GM23338 (cell line): ENCODE data around the gene SCGN. TPM values are rescaled to one million over a fixed set of nuclear protein-coding genes. Genes with fewer than 3 reads are reported as not detected.

ENCODE experiments used
- ATAC-seq: fragments of 200-7000 bp; cut with Tn5 transposase; 3 replicates; pipeline ENCODE4 v1.9.1; 2020
- DNase-seq: peaks from one replicate; pipeline ENCODE4 v3.0.0-alpha.2; 2015; ENCODE audit warnings: low spot score
- H2AFZ ChIP-seq: fragments of 200-600 bp; sonication (generic); 2 replicates; pipeline ENCODE4 v1.8.0; 2016; ENCODE audit warnings: antibody characterized with exemption, mild to moderate bottlenecking, moderate library complexity
- H3F3A ChIP-seq: fragments of 200-600 bp; sonication (generic); replicated peaks from 2 replicates; pipeline ENCODE4 v1.8.0; 2017; ENCODE audit warnings: antibody characterized with exemption, mixed run types, low read depth
- H3K27ac ChIP-seq: fragments of 200-600 bp; sonication (generic); 2 replicates; pipeline ENCODE4 v1.6.1; 2016; ENCODE audit warnings: low read depth
- H3K27me3 ChIP-seq: fragments of 200-600 bp; sonication (generic); 2 replicates; pipeline ENCODE4 v1.8.0; 2016; ENCODE audit warnings: mild to moderate bottlenecking, mixed run types, moderate library complexity; ENCODE audit not compliant: insufficient read depth
- H3K36me3 ChIP-seq: fragments of 200-600 bp; sonication (generic); 2 replicates; pipeline ENCODE4 v1.8.0; 2016; ENCODE audit warnings: mild to moderate bottlenecking; ENCODE audit not compliant: insufficient read depth
- H3K4me1 ChIP-seq: fragments of 200-600 bp; sonication (generic); 2 replicates; pipeline ENCODE4 v1.8.0; 2016; ENCODE audit warnings: mild to moderate bottlenecking, moderate library complexity; ENCODE audit not compliant: insufficient read depth
- H3K4me2 ChIP-seq: fragments of 200-600 bp; sonication (generic); 2 replicates; pipeline ENCODE4 v1.7.1; 2017; ENCODE audit warnings: mixed run types
- H3K4me3 ChIP-seq: fragments of 200-600 bp; sonication (generic); 2 replicates; pipeline ENCODE4 v1.6.1; 2016; ENCODE audit warnings: mixed run types
- H3K79me2 ChIP-seq: fragments of 200-600 bp; sonication (generic); replicated peaks from 2 replicates; pipeline ENCODE4 v1.8.0; 2017; ENCODE audit warnings: mild to moderate bottlenecking; ENCODE audit not compliant: insufficient read depth
- H3K9me2 ChIP-seq: fragments of 200-600 bp; sonication (generic); 2 replicates; pipeline ENCODE4 v1.8.0; 2017; ENCODE audit not compliant: insufficient read depth
- H4K20me1 ChIP-seq: fragments of 200-600 bp; sonication (generic); replicated peaks from 2 replicates; pipeline ENCODE4 v1.8.0; 2017; ENCODE audit warnings: mild to moderate bottlenecking; ENCODE audit not compliant: insufficient read depth
- H3K27ac Mint-ChIP-seq: 2 replicates; pipeline ENCODE4 v1.8.0; 2020; ENCODE audit warnings: inconsistent platforms, mild to moderate bottlenecking, moderate library complexity, mixed read lengths
- H3K27me3 Mint-ChIP-seq: 3 replicates; pipeline ENCODE4 v1.8.0; 2022; ENCODE audit warnings: low read depth, mild to moderate bottlenecking, moderate library complexity, mixed read lengths, inconsistent platforms; ENCODE audit not compliant: insufficient read depth, poor library complexity
- H3K36me3 Mint-ChIP-seq: 3 replicates; pipeline ENCODE4 v1.8.0; 2021; ENCODE audit warnings: low read depth, mild to moderate bottlenecking, inconsistent platforms, moderate library complexity, mixed read lengths
- H3K4me1 Mint-ChIP-seq: 3 replicates; pipeline ENCODE4 v1.8.0; 2020; ENCODE audit warnings: mild to moderate bottlenecking, inconsistent platforms, mixed read lengths
- H3K4me3 Mint-ChIP-seq: 3 replicates; pipeline ENCODE4 v1.8.0; 2021; ENCODE audit warnings: moderate library complexity, mild to moderate bottlenecking, inconsistent platforms, mixed read lengths
- H3K9me3 Mint-ChIP-seq: 3 replicates; pipeline ENCODE4 v1.8.0; 2020; ENCODE audit warnings: moderate library complexity, mild to moderate bottlenecking, inconsistent platforms, mixed read lengths
- CREB1 ChIP-seq: fragments of 250-450 bp; sonication (Bioruptor Pico); IDR thresholded peaks from 2 replicates; pipeline ENCODE4 v1.5.0; 2020; ENCODE audit warnings: low read depth, mild to moderate bottlenecking, moderate library complexity
- EZH2 ChIP-seq: fragments of 200-600 bp; sonication (generic); IDR thresholded peaks from one replicate; pipeline ENCODE4 v1.8.0; 2017; ENCODE audit warnings: antibody characterized with exemption, mild to moderate bottlenecking, low read depth; ENCODE audit not compliant: unreplicated experiment
- EZH2phosphoT487 ChIP-seq: fragments of 200-600 bp; sonication (generic); IDR thresholded peaks from one replicate; pipeline ENCODE4 v1.8.1; 2018; ENCODE audit warnings: antibody characterized with exemption; ENCODE audit not compliant: unreplicated experiment
- JUNB ChIP-seq: IDR thresholded peaks from one replicate; pipeline ENCODE4 v1.6.1; 2016; ENCODE audit warnings: antibody characterized with exemption; ENCODE audit not compliant: unreplicated experiment
- NANOG ChIP-seq: IDR thresholded peaks from 2 replicates; pipeline ENCODE4 v1.6.1; 2016; ENCODE audit warnings: antibody characterized with exemption, borderline replicate concordance
- POLR2AphosphoS5 ChIP-seq: IDR thresholded peaks from 2 replicates; pipeline ENCODE4 v1.6.1; 2016; ENCODE audit warnings: antibody characterized with exemption, low read depth
- STAT1 ChIP-seq: IDR thresholded peaks from one replicate; pipeline ENCODE4 v1.6.1; 2016; ENCODE audit warnings: antibody characterized with exemption; ENCODE audit not compliant: unreplicated experiment
- ZNF114 ChIP-seq: fragments of 250-450 bp; sonication (Bioruptor Pico); IDR thresholded peaks from 2 replicates; pipeline ENCODE4 v1.5.0; 2020; ENCODE audit warnings: mild to moderate bottlenecking, moderate library complexity
- ZNF331 ChIP-seq: fragments of 250-450 bp; sonication (Bioruptor Pico); IDR thresholded peaks from 2 replicates; pipeline ENCODE4 v1.5.0; 2020; ENCODE audit warnings: low read depth, mild to moderate bottlenecking, moderate library complexity
- polyA plus RNA-seq: library from polyadenylated mRNA; unstranded; fragments of >200 nt; fragmentation: Nextera tagmentation; extraction: Ambion mirVana; gene quantifications from 2 replicates; pipeline ENCODE4 v1.2.1, GENCODE V29; 2016
- total RNA-seq: library from RNA; depleted of rRNA; stranded (reverse); fragments of >200 nt; shearing (Covaris generic); gene quantifications from 2 replicates; pipeline ENCODE4 v1.2.3, GENCODE V29; 2014
- TF ChIP-seq, protein P1 (sequence below): fragments of 250-450 bp; sonication (Bioruptor Pico); IDR thresholded peaks from 2 replicates; pipeline ENCODE4 v1.5.0; 2020; ENCODE audit warnings: mild to moderate bottlenecking, moderate library complexity
- TF ChIP-seq, protein P2 (sequence below): IDR thresholded peaks from one replicate; pipeline ENCODE4 v1.6.1; 2018; ENCODE audit warnings: antibody characterized with exemption; ENCODE audit not compliant: unreplicated experiment
- TF ChIP-seq, protein P3 (sequence below), 2 experiments: fragments of 200-600 bp in 1 of 2; sonication (generic) in 1 of 2; conservative IDR thresholded peaks; 2 replicates each; pipeline versions ENCODE4 v1.5.1 to v1.6.1; 2016 to 2017; ENCODE audit warnings: antibody characterized with exemption in 2 of 2, low read depth in 2 of 2, mild to moderate bottlenecking in 2 of 2, moderate library complexity in 1 of 2
- TF ChIP-seq, protein P4 (sequence below): IDR thresholded peaks from 2 replicates; pipeline ENCODE4 v1.6.1; 2016; ENCODE audit warnings: antibody characterized with exemption

SCGN gene
- total and polyA plus RNA-seq, 2 experiments from 2014 or later, result not detected

DNA sequence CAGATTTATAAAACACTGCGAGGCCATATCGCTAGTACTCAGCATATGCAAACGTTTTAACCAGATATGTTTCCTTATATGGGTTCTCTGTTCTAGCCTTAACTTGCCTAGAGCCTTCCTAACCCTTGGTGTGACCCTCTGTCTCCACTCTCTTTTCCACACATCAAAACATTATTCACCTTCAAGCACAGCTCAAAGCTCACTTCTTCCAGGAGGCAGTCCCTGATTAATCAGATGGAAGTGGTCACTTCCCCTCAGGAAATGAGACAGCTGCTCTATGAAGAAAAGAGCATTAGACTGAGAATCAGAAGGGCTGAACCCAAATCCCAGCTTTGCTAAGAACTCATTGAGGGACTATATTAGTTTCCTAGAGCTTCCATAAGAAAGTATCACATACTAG is 62.8 kb downstream of the SCGN start:
- Mint-ChIP-seq H3K9me3 (no peaks in the 10 kb centered on the region), H3K36me3 (no peaks in the 10 kb centered on the region), H3K27me3 (no peaks in the 10 kb centered on the region), H3K27ac (no peak overlapping the region), H3K4me1 (no peaks in the 10 kb centered on the region), H3K4me3 (no peak overlapping the region)
- no peak for ATAC-seq
- Histone ChIP-seq H3K4me1 (no peaks in the 10 kb centered on the region), H3F3A (no peaks in the 10 kb centered on the region), H3K9me2 (no peaks in the 10 kb centered on the region), H2AFZ (no peak overlapping the region), H3K4me3 (no peak overlapping the region), H3K4me2 (no peak overlapping the region), H4K20me1 (no peaks in the 10 kb centered on the region), H3K27ac (no peak overlapping the region), H3K79me2 (no peaks in the 10 kb centered on the region), H3K27me3 (no peaks in the 10 kb centered on the region), H3K36me3 (no peaks in the 10 kb centered on the region)
- no peak for DNase-seq
- TF ChIP-seq ZNF114 (CRISPR knock-in tag), result no peak
- TF ChIP-seq CREB1 (CRISPR knock-in tag), result no peak
- TF ChIP-seq, protein P1, sequence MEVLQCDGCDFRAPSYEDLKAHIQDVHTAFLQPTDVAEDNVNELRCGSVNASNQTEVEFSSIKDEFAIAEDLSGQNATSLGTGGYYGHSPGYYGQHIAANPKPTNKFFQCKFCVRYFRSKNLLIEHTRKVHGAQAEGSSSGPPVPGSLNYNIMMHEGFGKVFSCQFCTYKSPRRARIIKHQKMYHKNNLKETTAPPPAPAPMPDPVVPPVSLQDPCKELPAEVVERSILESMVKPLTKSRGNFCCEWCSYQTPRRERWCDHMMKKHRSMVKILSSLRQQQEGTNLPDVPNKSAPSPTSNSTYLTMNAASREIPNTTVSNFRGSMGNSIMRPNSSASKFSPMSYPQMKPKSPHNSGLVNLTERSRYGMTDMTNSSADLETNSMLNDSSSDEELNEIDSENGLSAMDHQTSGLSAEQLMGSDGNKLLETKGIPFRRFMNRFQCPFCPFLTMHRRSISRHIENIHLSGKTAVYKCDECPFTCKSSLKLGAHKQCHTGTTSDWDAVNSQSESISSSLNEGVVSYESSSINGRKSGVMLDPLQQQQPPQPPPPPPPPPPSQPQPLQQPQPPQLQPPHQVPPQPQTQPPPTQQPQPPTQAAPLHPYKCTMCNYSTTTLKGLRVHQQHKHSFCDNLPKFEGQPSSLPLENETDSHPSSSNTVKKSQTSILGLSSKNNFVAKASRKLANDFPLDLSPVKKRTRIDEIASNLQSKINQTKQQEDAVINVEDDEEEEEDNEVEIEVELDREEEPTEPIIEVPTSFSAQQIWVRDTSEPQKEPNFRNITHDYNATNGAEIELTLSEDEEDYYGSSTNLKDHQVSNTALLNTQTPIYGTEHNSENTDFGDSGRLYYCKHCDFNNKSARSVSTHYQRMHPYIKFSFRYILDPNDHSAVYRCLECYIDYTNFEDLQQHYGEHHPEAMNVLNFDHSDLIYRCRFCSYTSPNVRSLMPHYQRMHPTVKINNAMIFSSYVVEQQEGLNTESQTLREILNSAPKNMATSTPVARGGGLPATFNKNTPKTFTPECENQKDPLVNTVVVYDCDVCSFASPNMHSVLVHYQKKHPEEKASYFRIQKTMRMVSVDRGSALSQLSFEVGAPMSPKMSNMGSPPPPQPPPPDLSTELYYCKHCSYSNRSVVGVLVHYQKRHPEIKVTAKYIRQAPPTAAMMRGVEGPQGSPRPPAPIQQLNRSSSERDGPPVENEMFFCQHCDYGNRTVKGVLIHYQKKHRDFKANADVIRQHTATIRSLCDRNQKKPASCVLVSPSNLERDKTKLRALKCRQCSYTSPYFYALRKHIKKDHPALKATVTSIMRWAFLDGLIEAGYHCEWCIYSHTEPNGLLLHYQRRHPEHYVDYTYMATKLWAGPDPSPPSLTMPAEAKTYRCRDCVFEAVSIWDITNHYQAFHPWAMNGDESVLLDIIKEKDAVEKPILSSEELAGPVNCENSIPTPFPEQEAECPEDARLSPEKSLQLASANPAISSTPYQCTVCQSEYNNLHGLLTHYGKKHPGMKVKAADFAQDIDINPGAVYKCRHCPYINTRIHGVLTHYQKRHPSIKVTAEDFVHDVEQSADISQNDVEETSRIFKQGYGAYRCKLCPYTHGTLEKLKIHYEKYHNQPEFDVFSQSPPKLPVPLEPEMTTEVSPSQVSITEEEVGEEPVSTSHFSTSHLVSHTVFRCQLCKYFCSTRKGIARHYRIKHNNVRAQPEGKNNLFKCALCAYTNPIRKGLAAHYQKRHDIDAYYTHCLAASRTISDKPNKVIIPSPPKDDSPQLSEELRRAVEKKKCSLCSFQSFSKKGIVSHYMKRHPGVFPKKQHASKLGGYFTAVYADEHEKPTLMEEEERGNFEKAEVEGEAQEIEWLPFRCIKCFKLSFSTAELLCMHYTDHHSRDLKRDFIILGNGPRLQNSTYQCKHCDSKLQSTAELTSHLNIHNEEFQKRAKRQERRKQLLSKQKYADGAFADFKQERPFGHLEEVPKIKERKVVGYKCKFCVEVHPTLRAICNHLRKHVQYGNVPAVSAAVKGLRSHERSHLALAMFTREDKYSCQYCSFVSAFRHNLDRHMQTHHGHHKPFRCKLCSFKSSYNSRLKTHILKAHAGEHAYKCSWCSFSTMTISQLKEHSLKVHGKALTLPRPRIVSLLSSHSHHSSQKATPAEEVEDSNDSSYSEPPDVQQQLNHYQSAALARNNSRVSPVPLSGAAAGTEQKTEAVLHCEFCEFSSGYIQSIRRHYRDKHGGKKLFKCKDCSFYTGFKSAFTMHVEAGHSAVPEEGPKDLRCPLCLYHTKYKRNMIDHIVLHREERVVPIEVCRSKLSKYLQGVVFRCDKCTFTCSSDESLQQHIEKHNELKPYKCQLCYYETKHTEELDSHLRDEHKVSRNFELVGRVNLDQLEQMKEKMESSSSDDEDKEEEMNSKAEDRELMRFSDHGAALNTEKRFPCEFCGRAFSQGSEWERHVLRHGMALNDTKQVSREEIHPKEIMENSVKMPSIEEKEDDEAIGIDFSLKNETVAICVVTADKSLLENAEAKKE (CRISPR knock-in tag), result no peak
- TF ChIP-seq ZNF331, result no peak
- TF ChIP-seq NANOG, result no peak
- TF ChIP-seq, protein P2, sequence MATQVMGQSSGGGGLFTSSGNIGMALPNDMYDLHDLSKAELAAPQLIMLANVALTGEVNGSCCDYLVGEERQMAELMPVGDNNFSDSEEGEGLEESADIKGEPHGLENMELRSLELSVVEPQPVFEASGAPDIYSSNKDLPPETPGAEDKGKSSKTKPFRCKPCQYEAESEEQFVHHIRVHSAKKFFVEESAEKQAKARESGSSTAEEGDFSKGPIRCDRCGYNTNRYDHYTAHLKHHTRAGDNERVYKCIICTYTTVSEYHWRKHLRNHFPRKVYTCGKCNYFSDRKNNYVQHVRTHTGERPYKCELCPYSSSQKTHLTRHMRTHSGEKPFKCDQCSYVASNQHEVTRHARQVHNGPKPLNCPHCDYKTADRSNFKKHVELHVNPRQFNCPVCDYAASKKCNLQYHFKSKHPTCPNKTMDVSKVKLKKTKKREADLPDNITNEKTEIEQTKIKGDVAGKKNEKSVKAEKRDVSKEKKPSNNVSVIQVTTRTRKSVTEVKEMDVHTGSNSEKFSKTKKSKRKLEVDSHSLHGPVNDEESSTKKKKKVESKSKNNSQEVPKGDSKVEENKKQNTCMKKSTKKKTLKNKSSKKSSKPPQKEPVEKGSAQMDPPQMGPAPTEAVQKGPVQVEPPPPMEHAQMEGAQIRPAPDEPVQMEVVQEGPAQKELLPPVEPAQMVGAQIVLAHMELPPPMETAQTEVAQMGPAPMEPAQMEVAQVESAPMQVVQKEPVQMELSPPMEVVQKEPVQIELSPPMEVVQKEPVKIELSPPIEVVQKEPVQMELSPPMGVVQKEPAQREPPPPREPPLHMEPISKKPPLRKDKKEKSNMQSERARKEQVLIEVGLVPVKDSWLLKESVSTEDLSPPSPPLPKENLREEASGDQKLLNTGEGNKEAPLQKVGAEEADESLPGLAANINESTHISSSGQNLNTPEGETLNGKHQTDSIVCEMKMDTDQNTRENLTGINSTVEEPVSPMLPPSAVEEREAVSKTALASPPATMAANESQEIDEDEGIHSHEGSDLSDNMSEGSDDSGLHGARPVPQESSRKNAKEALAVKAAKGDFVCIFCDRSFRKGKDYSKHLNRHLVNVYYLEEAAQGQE, result no peak
- TF ChIP-seq, protein P3, sequence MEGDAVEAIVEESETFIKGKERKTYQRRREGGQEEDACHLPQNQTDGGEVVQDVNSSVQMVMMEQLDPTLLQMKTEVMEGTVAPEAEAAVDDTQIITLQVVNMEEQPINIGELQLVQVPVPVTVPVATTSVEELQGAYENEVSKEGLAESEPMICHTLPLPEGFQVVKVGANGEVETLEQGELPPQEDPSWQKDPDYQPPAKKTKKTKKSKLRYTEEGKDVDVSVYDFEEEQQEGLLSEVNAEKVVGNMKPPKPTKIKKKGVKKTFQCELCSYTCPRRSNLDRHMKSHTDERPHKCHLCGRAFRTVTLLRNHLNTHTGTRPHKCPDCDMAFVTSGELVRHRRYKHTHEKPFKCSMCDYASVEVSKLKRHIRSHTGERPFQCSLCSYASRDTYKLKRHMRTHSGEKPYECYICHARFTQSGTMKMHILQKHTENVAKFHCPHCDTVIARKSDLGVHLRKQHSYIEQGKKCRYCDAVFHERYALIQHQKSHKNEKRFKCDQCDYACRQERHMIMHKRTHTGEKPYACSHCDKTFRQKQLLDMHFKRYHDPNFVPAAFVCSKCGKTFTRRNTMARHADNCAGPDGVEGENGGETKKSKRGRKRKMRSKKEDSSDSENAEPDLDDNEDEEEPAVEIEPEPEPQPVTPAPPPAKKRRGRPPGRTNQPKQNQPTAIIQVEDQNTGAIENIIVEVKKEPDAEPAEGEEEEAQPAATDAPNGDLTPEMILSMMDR (conservative IDR thresholded peaks at IDR 0.05; ENCODE audit: low read depth in 2 of 2), result no peak
- no peak for TF ChIP-seq EZH2phosphoT487
- no peak for TF ChIP-seq STAT1
- TF ChIP-seq JUNB, result no peak
- no peak for TF ChIP-seq EZH2
- TF ChIP-seq, protein P4, sequence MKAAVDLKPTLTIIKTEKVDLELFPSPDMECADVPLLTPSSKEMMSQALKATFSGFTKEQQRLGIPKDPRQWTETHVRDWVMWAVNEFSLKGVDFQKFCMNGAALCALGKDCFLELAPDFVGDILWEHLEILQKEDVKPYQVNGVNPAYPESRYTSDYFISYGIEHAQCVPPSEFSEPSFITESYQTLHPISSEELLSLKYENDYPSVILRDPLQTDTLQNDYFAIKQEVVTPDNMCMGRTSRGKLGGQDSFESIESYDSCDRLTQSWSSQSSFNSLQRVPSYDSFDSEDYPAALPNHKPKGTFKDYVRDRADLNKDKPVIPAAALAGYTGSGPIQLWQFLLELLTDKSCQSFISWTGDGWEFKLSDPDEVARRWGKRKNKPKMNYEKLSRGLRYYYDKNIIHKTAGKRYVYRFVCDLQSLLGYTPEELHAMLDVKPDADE, result no peak
- TF ChIP-seq POLR2AphosphoS5, result no peak
